Nephron progenitor cell (in vitro differentiated cells): ENCODE data around the gene LCN1.

Experiments
- DNase-seq: peaks from one replicate; pipeline ENCODE4 v3.0.0; 2021
- H3K27ac Mint-ChIP-seq: 2 replicates; pipeline ENCODE4 v1.8.0; 2021; ENCODE audit warnings: mild to moderate bottlenecking, moderate library complexity, mixed read lengths
- H3K27me3 Mint-ChIP-seq: 2 replicates; pipeline ENCODE4 v1.8.0; 2021; ENCODE audit warnings: mild to moderate bottlenecking, low read depth, mixed read lengths; ENCODE audit not compliant: poor library complexity
- H3K36me3 Mint-ChIP-seq: 2 replicates; pipeline ENCODE4 v1.8.0; 2021; ENCODE audit warnings: low read depth, mixed read lengths
- H3K4me1 Mint-ChIP-seq: 2 replicates; pipeline ENCODE4 v1.8.0; 2021; ENCODE audit warnings: mixed read lengths
- H3K4me3 Mint-ChIP-seq: 2 replicates; pipeline ENCODE4 v1.8.0; 2021; ENCODE audit warnings: mild to moderate bottlenecking, moderate library complexity, mixed read lengths
- H3K9me3 Mint-ChIP-seq: 2 replicates; pipeline ENCODE4 v1.8.0; 2021; ENCODE audit warnings: mild to moderate bottlenecking, moderate library complexity, mixed read lengths
- CTCF ChIP-seq: fragments of 200-600 bp; sonication (generic); IDR thresholded peaks from 2 replicates; pipeline ENCODE4 v1.5.0; 2021; ENCODE audit warnings: antibody characterized with exemption

LCN1 gene

DNA sequence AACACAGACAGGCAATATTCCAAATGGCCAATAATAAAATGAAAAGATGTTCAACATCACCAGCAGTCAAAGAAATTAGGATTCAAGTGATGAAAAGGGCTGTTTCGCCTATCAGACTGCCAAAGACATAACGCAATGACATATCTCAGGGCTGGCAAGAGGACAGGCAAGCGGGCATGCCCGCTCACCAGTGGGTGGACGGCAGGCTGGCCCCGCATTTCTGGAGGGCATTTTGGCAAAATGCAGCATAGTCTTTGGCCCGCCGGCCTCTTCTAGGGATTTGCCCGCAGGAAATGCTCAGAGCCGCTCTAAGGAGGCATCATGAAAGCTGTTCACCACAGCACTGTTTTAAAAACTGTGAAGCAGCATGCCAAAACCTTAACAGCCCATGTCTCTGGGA is 43.0 kb upstream of the LCN1 start:
- peaks cover 43% of the 10 kb centered on the region for H3K4me1 Mint-ChIP-seq
- no peaks in the 10 kb centered on the region for H3K27me3 Mint-ChIP-seq
- H3K9me3 Mint-ChIP-seq = no peaks in the 10 kb centered on the region
- peak overlapping the region; percentile 84 for H3K4me3 Mint-ChIP-seq
- H3K36me3 Mint-ChIP-seq = no peaks in the 10 kb centered on the region
- no peak for DNase-seq
- H3K27ac Mint-ChIP-seq = no peak overlapping the region
- no peak for TF ChIP-seq CTCF

GRCh38 chr9:135478829-135479468 is 42.3 kb upstream of the LCN1 start:
- Mint-ChIP-seq H3K4me3 (peak overlapping the region; percentile 84), H3K9me3 (no peaks in the 10 kb centered on the region), H3K4me1 (peaks cover 35% of the 10 kb centered on the region), H3K27me3 (no peaks in the 10 kb centered on the region), H3K36me3 (peaks cover 5% of the 10 kb centered on the region), H3K27ac (no peak overlapping the region)
- TF ChIP-seq CTCF = no peak
- peak; percentile 39 for DNase-seq

DNA sequence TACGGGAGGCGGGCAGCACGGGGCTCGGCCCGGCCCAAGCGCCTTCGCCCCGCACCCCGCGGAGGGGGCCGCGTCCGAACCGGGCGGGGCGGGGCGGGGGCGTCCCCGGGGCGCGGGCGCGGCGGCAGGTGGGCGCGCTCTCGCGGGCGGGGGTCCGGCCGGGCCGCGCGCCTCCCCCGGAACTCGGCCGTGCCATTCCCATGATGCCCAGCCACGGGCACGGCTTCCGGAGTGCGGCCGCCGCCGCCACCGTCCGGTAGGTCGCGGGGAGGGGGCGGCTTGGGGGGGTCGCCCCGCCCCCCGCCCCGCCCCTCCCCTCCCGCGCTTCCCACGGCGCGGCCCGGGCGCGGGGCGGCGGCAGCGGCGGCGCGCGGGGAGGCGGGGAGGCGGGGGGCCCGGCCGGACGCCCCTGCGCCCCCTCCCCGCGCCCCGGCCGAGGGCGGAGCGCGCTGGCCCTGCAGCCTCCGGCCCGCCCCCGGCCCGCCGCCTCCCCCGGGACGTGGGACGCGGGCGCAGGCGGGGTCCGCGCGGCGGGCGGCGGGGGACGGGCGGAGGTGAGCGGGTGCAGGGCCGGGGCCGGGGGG is 41.7 kb upstream of the LCN1 start, which contains the start of gene PPP1R26:
TSS of gene PPP1R26 (plus strand) at position 314 of the 584 bp plus-strand sequence. CDS start 4,729 bp downstream, outside the sequence.
- peak within 1 kb of the TSS; percentile 84 for H3K4me3 Mint-ChIP-seq
- no peaks in the 10 kb centered on the region for H3K9me3 Mint-ChIP-seq
- H3K4me1 Mint-ChIP-seq = peaks cover 29% of the 10 kb centered on the region
- no peaks in the 10 kb centered on the region for H3K27me3 Mint-ChIP-seq
- peaks cover 9% of the 10 kb centered on the region for H3K36me3 Mint-ChIP-seq
- DNase-seq = peak; percentile 66
- H3K27ac Mint-ChIP-seq = no peak within 1 kb of the TSS
- TF ChIP-seq CTCF = no peak

DNA sequence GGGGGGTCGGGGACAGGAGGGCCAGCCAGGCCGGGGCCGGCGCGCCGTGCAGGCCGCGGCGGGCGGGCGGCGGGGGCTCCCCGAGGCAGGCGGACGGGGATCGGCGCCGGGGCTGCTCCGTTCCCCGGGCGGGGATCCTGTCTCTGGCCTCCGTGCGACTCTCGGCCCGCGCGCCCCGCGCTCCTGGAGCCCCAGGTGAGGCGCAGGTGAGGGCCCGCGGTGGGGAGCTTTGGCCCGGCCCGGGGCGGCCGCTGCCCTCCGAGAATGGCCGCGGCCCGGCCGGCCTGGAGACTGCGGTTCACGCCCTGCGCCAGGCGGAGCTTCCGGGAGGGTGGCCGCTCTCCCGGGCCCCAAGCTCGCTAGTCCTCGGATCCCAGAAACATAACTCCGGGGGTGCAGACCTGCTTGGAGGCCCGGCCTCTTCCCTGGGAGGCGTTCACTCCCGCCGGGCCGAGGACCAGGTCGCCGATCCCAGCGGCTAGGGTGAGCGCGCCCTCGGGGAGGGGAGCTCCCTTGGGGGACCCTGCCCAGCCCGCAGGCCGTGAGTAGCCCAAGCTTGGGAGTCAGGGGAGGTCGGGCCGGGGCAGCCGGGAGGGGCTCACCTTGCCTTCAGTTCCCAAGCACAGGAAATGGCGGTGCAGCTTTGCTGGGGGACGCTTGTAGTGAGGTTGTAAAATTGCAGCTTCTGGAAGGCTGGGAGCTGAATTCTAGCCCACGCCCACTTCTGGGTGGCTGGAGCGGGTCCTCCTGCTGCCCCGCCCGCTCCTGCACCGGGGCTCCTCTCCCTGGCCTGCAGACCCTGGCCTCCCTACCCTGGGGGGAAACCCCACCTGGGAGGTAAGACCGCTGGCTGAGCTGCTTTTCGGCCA is 40.9 kb upstream of the LCN1 start:
- peaks cover 26% of the 10 kb centered on the region for H3K4me1 Mint-ChIP-seq
- peak overlapping the region; percentile 78 for H3K4me3 Mint-ChIP-seq
- H3K27ac Mint-ChIP-seq = no peak overlapping the region
- peaks cover 16% of the 10 kb centered on the region for H3K36me3 Mint-ChIP-seq
- TF ChIP-seq CTCF = no peak
- no peaks in the 10 kb centered on the region for H3K27me3 Mint-ChIP-seq
- no peaks in the 10 kb centered on the region for H3K9me3 Mint-ChIP-seq
- DNase-seq = peak; percentile 60

GRCh38 chr9:135480940-135481310 is 40.3 kb upstream of the LCN1 start:
- no peak overlapping the region for H3K27ac Mint-ChIP-seq
- H3K36me3 Mint-ChIP-seq = peaks cover 23% of the 10 kb centered on the region
- H3K27me3 Mint-ChIP-seq = no peaks in the 10 kb centered on the region
- no peak for TF ChIP-seq CTCF
- peak overlapping the region; percentile 78 for H3K4me3 Mint-ChIP-seq
- no peaks in the 10 kb centered on the region for H3K9me3 Mint-ChIP-seq
- DNase-seq = no peak
- peaks cover 20% of the 10 kb centered on the region for H3K4me1 Mint-ChIP-seq
